ENCODE results near the gene BTN2A1. TPM values are rescaled to one million over a fixed set of nuclear protein-coding genes. Genes with fewer than 3 reads are reported as not detected.

Gene BTN2A1
- total RNA-seq, 2 donors from 2014 or later = 6.2 to 16.5 TPM

- Histone ChIP-seq H3K36me3 (replicated peaks in 1 of 2; ENCODE audit: insufficient read depth in 1 of 2, low read depth in 2 of 2) (no peaks in the 10 kb centered on the region), H3K4me3 (no peak overlapping the region), H3K27me3 (no peaks in the 10 kb centered on the region), H3K4me1 (peaks cover 11% of the 10 kb centered on the region), H3K27ac (peak overlapping the region in 3 of 4 donors; percentile 69 to 82 (median 82)), H3K9me3 (no peaks in the 10 kb centered on the region)
- intact Hi-C loops (cut with DNase I) = no loop called here
- DNase-seq (no peak), ATAC-seq (no peak)
- WGBS, 2 donors = 55 to 56% methylated on average over 7 of the region's 7 CpGs
- TF ChIP-seq CTCF (IDR thresholded peaks at IDR 0.05) (no peak), POLR2A (IDR thresholded peaks at IDR 0.05) (no peak)
Observed at GRCh38 chr6:26439151-26440125, 18.3 kb upstream of the BTN2A1 start.

- ATAC-seq (no peak), DNase-seq (no peak)
- Histone ChIP-seq H3K36me3 (replicated peaks in 1 of 2; ENCODE audit: insufficient read depth in 1 of 2, low read depth in 2 of 2) (no peaks in the 10 kb centered on the region), H3K4me3 (peak overlapping the region in 1 of 2 donors; percentile 38), H3K4me1 (peaks cover 11% of the 10 kb centered on the region), H3K27me3 (no peaks in the 10 kb centered on the region), H3K27ac (peak overlapping the region in 3 of 4 donors; percentile 69 to 82 (median 82)), H3K9me3 (no peaks in the 10 kb centered on the region)
- TF ChIP-seq POLR2A (IDR thresholded peaks at IDR 0.05) (no peak), CTCF (IDR thresholded peaks at IDR 0.05) (no peak)
- WGBS, 2 donors = 40 to 61% methylated on average over 2 of the region's 2 CpGs
- intact Hi-C loops (cut with DNase I) = no loop called here
Observed at GRCh38 chr6:26440977-26441358, 16.8 kb upstream of the BTN2A1 start.

GRCh38 chr6:26441977-26442376, 15.8 kb upstream of the BTN2A1 start:
- H3K4me1 ChIP-seq = peaks cover 11% of the 10 kb centered on the region
- no peaks in the 10 kb centered on the region for H3K36me3 ChIP-seq (replicated peaks in 1 of 2; ENCODE audit: insufficient read depth in 1 of 2, low read depth in 2 of 2)
- intact Hi-C loops (cut with DNase I) = no loop called here
- DNase-seq (no peak), ATAC-seq (no peak)
- H3K9me3 ChIP-seq = no peaks in the 10 kb centered on the region
- no peak overlapping the region for H3K4me3 ChIP-seq
- H3K27ac ChIP-seq = no peak overlapping the region
- TF ChIP-seq POLR2A (IDR thresholded peaks at IDR 0.05) = no peak
- no peak for TF ChIP-seq CTCF (IDR thresholded peaks at IDR 0.05)
- 78 to 87% methylated on average over 5 of the region's 5 CpGs for WGBS, 2 donors
- no peaks in the 10 kb centered on the region for H3K27me3 ChIP-seq

- intact Hi-C loops (cut with DNase I) = no loop called here
- H3K4me1 ChIP-seq = no peaks in the 10 kb centered on the region
- H3K9me3 ChIP-seq = no peaks in the 10 kb centered on the region
- no peak overlapping the region for H3K4me3 ChIP-seq
- DNase-seq (no peak), ATAC-seq (no peak)
- 59 to 66% methylated on average over 4 to 5 of the region's 5 CpGs for WGBS, 2 donors
- H3K36me3 ChIP-seq (replicated peaks in 1 of 2; ENCODE audit: insufficient read depth in 1 of 2, low read depth in 2 of 2) = no peaks in the 10 kb centered on the region
- TF ChIP-seq CTCF (IDR thresholded peaks at IDR 0.05) (no peak), POLR2A (IDR thresholded peaks at IDR 0.05) (no peak)
- no peaks in the 10 kb centered on the region for H3K27me3 ChIP-seq
- H3K27ac ChIP-seq = no peak overlapping the region
Observed at GRCh38 chr6:26445934-26446667, 11.7 kb upstream of the BTN2A1 start.

Measured in body of pancreas (tissue), 4 donors.